ENCODE measurements around the gene MACROD2.
"Not testable (repeated sequence)": the region's sequence is repeated elsewhere in the genome, so short reads cannot be mapped to it uniquely, and the experiment has no call there.

MACROD2 gene

GRCh38 chr20:14981486-14981885 is 986.2 kb downstream of the MACROD2 start:
- not testable (repeated sequence) for DNase-seq

- not testable (repeated sequence) for DNase-seq
These were observed 987.0 kb downstream of the MACROD2 start for GRCh38 chr20:14982324-14982723.

- DNase-seq = no peak
These were observed 989.0 kb downstream of the MACROD2 start for GRCh38 chr20:14984305-14984704.

- no peak for DNase-seq
These were observed 989.7 kb downstream of the MACROD2 start for GRCh38 chr20:14984768-14985622.

- no peak for DNase-seq
These were observed 990.8 kb downstream of the MACROD2 start for GRCh38 chr20:14986026-14986655.

GRCh38 chr20:14986656-14987055 is 991.3 kb downstream of the MACROD2 start:
- DNase-seq = no peak

- no peak for DNase-seq
These were observed 994.4 kb downstream of the MACROD2 start for GRCh38 chr20:14989535-14990290.

- no peak for DNase-seq
These were observed 995.7 kb downstream of the MACROD2 start for GRCh38 chr20:14991023-14991422.

GRCh38 chr20:14992153-14992552 is 996.8 kb downstream of the MACROD2 start:
- DNase-seq = no peak

GRCh38 chr20:14992961-14993360 is 997.6 kb downstream of the MACROD2 start:
- DNase-seq = no peak

- no peak for DNase-seq
These were observed 1001.8 kb downstream of the MACROD2 start for GRCh38 chr20:14996883-14997672.

- DNase-seq = no peak
These were observed 1002.5 kb downstream of the MACROD2 start for GRCh38 chr20:14997791-14998190.

GRCh38 chr20:15005300-15005986 is 1010.1 kb downstream of the MACROD2 start:
- no peak for DNase-seq

- DNase-seq = no peak
These were observed 1016.3 kb downstream of the MACROD2 start for GRCh38 chr20:15011631-15012030.

GRCh38 chr20:15012566-15012965 is 1017.2 kb downstream of the MACROD2 start:
- no peak for DNase-seq

GRCh38 chr20:15016875-15017274 is 1021.6 kb downstream of the MACROD2 start:
- not testable (repeated sequence) for DNase-seq

- DNase-seq = no peak
These were observed 1023.6 kb downstream of the MACROD2 start for GRCh38 chr20:15018966-15019365.

- DNase-seq = no peak
These were observed 1025.5 kb downstream of the MACROD2 start for GRCh38 chr20:15020845-15021244.

GRCh38 chr20:15022921-15023320 is 1027.6 kb downstream of the MACROD2 start:
- no peak for DNase-seq

GRCh38 chr20:15026759-15027158 is 1031.4 kb downstream of the MACROD2 start:
- DNase-seq = no peak

- DNase-seq = no peak
These were observed 1035.5 kb downstream of the MACROD2 start for GRCh38 chr20:15030826-15031225.

Measured in amniotic stem cell (primary cell).